ENCODE data around the gene CBR4.

- no peak for TF ChIP-seq CTCF (conservative IDR thresholded peaks at IDR 0.05 in 1 of 2, IDR thresholded peaks at IDR 0.05 in 1 of 2; ENCODE audit: low read depth in 1 of 2, low read length in 2 of 2)
- no peak for TF ChIP-seq EZH2 (IDR thresholded peaks at IDR 0.05; ENCODE audit: low read length, missing control alignments)
These were observed 31.9 kb downstream of the CBR4 start for GRCh38 chr4:168978001-168978700.
